Measurements from ENCODE around the gene ATP11A. TPM values are rescaled to one million over a fixed set of nuclear protein-coding genes. Genes with fewer than 3 reads are reported as not detected.

ATP11A gene
- total and polyA plus RNA-seq, 9 of the 15 experiments (the other 6 are each of a cell fraction or from before 2014, with no cell fraction given), result 0.38 to 34.2 (median 4.2) TPM

DNA sequence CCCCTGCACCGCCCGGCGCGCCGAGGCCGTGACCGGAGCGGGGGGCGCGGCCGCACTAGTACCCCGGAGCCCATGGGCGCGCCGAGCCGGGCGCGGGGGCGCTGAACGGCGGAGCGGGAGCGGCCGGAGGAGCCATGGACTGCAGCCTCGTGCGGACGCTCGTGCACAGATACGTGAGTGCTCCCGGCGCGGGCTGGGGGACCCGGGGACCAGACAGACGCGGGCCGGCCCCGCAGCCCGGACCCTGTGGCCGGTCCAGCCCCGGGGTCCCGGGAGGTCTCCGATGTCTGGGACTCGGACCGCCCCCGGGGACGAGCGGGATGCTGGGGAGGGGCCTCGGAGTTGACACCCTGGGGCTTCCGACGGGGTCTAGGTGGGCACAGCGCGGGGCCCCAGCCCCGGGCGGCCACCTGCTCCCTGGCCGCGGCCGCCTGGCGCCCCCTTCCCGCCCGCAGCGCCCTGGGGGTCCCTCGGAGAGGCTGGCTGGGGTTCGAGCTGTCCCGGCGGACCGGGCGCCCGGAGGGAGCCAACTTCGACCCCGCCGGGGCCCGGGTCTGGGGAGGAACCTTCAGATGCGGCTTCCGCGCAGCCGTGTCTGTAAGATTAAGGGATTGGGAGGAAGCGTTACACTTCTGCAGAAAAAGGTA lies 568 bp downstream of the ATP11A start (continued):
- TF ChIP-seq, protein P1, sequence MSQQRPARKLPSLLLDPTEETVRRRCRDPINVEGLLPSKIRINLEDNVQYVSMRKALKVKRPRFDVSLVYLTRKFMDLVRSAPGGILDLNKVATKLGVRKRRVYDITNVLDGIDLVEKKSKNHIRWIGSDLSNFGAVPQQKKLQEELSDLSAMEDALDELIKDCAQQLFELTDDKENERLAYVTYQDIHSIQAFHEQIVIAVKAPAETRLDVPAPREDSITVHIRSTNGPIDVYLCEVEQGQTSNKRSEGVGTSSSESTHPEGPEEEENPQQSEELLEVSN (IDR thresholded peaks at IDR 0.05; ENCODE audit: borderline replicate concordance in 1 of 2, extremely low read depth in 1 of 2, insufficient read depth in 1 of 2, insufficient read length in 1 of 2, low read depth in 1 of 2, low read length in 1 of 2, poor library complexity in 1 of 2, severe bottlenecking in 1 of 2), result peak in 1 of 2 experiments; percentile 32
- TF ChIP-seq CEBPZ (IDR thresholded peaks at IDR 0.05; ENCODE audit: borderline replicate concordance, low read depth, low read length), result no peak
- TF ChIP-seq EGR1 (conservative IDR thresholded peaks at IDR 0.05), result no peak
- 0 out of 2 replicates have a peak, but pooled peaks have one; percentile 5 for TF ChIP-seq RUNX1 (IDR thresholded peaks at IDR 0.05; ENCODE audit: low read depth)
- no peak for TF ChIP-seq CBFA2T2 (conservative IDR thresholded peaks at IDR 0.05)
- TF ChIP-seq NRF1 (conservative IDR thresholded peaks at IDR 0.05 in 1 of 2, IDR thresholded peaks at IDR 0.05 in 1 of 2), result peak; percentile 35 to 41; a peak in 1 of 4 replicates
- no peak for TF ChIP-seq SIN3A (IDR thresholded peaks at IDR 0.05; ENCODE audit: borderline replicate concordance in 2 of 2, control insufficient read depth in 1 of 2, low read depth in 2 of 2, low read length in 2 of 2)
- no peak for TF ChIP-seq RHOXF2B (CRISPR knock-in tag; conservative IDR thresholded peaks at IDR 0.05)
- TF ChIP-seq KAT7 (CRISPR knock-in tag; IDR thresholded peaks at IDR 0.05; ENCODE audit: borderline replicate concordance), result 0 out of 2 replicates have a peak, but pooled peaks have one; percentile 24
- TF ChIP-seq ARNT (IDR thresholded peaks at IDR 0.05), result no peak
- TF ChIP-seq RBBP5 (IDR thresholded peaks at IDR 0.05; ENCODE audit: borderline replicate concordance, insufficient read depth, low read length, poor library complexity, severe bottlenecking), result peak; percentile 61
- peak; percentile 45; the same call in 1 of the 2 replicates for TF ChIP-seq ZC3H4 (CRISPR knock-in tag; IDR thresholded peaks at IDR 0.05; ENCODE audit: borderline replicate concordance)
- no peak for TF ChIP-seq RAD51 (IDR thresholded peaks at IDR 0.05; ENCODE audit: borderline replicate concordance, low read depth)
